SK-N-SH (cell line): Measurements from ENCODE around the gene LRP6. TPM values are rescaled to one million over a fixed set of nuclear protein-coding genes. Genes with fewer than 3 reads are reported as not detected.

Experiments used
- CTCF ChIA-PET: fragments of 300-600, 350-600 bp; formaldehyde crosslinking; extraction: SDS; loops from one replicate; lab custom pipeline; 2021; lab: Yijun Ruan, JAX
- POLR2A ChIA-PET: fragments of 350-600 bp; sonication (Branson Sonifier 250); formaldehyde crosslinking; extraction: SDS; loops from one replicate; lab custom pipeline; 2020; ENCODE audit warnings: antibody characterized with exemption, inconsistent platforms; lab: Yijun Ruan, JAX
- DNase-seq: peaks from one replicate; pipeline ENCODE4 v3.0.0; 2012
- H2AFZ ChIP-seq: fragments of 200-600 bp; sonication (generic); 2 replicates; pipeline ENCODE4 v1.8.1; 2016; ENCODE audit warnings: antibody characterized with exemption, mild to moderate bottlenecking, low read depth
- H3F3A ChIP-seq: fragments of 200-600 bp; sonication (generic); replicated peaks from 2 replicates; pipeline ENCODE3; 2016; ENCODE audit warnings: antibody characterized with exemption, mild to moderate bottlenecking; ENCODE audit not compliant: insufficient read depth
- H3K27ac ChIP-seq, 2 experiments: fragments of 200-500 bp in 1 of 2; fragments of 200-600 bp in 1 of 2; sonication (Bioruptor generic) in 1 of 2; sonication (generic), shearing (Covaris generic) in 1 of 2; 2 replicates each; pipeline versions ENCODE4 v1.5.1 to v1.6.1; 2014 to 2016; ENCODE audit warnings: low read depth in 2 of 2, inconsistent platforms in 1 of 2, low read length in 1 of 2, mild to moderate bottlenecking in 1 of 2, mixed read lengths in 1 of 2
- H3K27me3 ChIP-seq: fragments of 200-600 bp; sonication (generic), shearing (Covaris generic); 2 replicates; pipeline ENCODE4 v1.6.1; 2016; ENCODE audit warnings: mixed run types; ENCODE audit not compliant: insufficient read depth
- H3K36me3 ChIP-seq, 2 experiments: fragments of 200-500 bp in 1 of 2; fragments of 200-600 bp in 1 of 2; sonication (Bioruptor generic) in 1 of 2; sonication (generic) in 1 of 2; replicated peaks in 1 of 2; 2 replicates each; pipeline versions ENCODE3 to v1.5.1; 2014 to 2016; ENCODE audit warnings: low read length in 1 of 2, mild to moderate bottlenecking in 1 of 2; ENCODE audit not compliant: insufficient read depth in 2 of 2, control insufficient read depth in 1 of 2
- H3K4me1 ChIP-seq, 2 experiments: fragments of 200-500 bp in 1 of 2; fragments of 200-600 bp in 1 of 2; sonication (Bioruptor generic) in 1 of 2; sonication (generic), shearing (Covaris generic) in 1 of 2; 2 replicates each; pipeline versions ENCODE4 v1.5.1 to v1.6.1; 2014 to 2016; ENCODE audit warnings: low read depth in 1 of 2, low read length in 1 of 2, mixed run types in 1 of 2; ENCODE audit not compliant: insufficient read depth in 2 of 2, control insufficient read depth in 1 of 2
- H3K4me2 ChIP-seq: fragments of 200-600 bp; sonication (generic), shearing (Covaris generic); 2 replicates; pipeline ENCODE4 v1.6.1; 2017; ENCODE audit warnings: mixed run types
- H3K4me3 ChIP-seq, 2 experiments: fragments of 200-500 bp in 1 of 2; fragments of 200-600 bp in 1 of 2; sonication (Bioruptor generic) in 1 of 2; sonication (generic), shearing (Covaris generic) in 1 of 2; 2 replicates each; pipeline versions ENCODE4 v1.5.1 to v1.8.1; 2014 to 2016; ENCODE audit warnings: low read depth in 2 of 2, inconsistent platforms in 1 of 2, low read length in 1 of 2, mild to moderate bottlenecking in 1 of 2, mixed read lengths in 1 of 2, moderate library complexity in 1 of 2
- H3K79me2 ChIP-seq: fragments of 200-600 bp; sonication (generic); 2 replicates; pipeline ENCODE4 v1.8.1; 2017; ENCODE audit warnings: mild to moderate bottlenecking; ENCODE audit not compliant: insufficient read depth
- H3K9ac ChIP-seq: fragments of 200-600 bp; sonication (generic); 2 replicates; pipeline ENCODE4 v1.6.1; 2017; ENCODE audit warnings: mixed run types
- H3K9me2 ChIP-seq: fragments of 200-600 bp; sonication (generic); 2 replicates; pipeline ENCODE4 v1.6.1; 2017; ENCODE audit warnings: mixed run types
- H3K9me3 ChIP-seq: fragments of 200-600 bp; sonication (generic); 2 replicates; pipeline ENCODE4 v1.6.1; 2017; ENCODE audit warnings: mixed run types, mild to moderate bottlenecking, moderate library complexity
- H4K20me1 ChIP-seq: fragments of 200-600 bp; sonication (generic); 2 replicates; pipeline ENCODE4 v1.6.1; 2017; ENCODE audit warnings: mild to moderate bottlenecking, mixed run types; ENCODE audit not compliant: insufficient read depth
- ELF1 ChIP-seq: IDR thresholded peaks from 2 replicates; pipeline ENCODE4 v1.4.0; 2012
- EZH2phosphoT487 ChIP-seq: fragments of 200-600 bp; sonication (generic); IDR thresholded peaks from 2 replicates; pipeline ENCODE4 v1.6.1; 2017; ENCODE audit warnings: low read depth, mixed run types, mild to moderate bottlenecking, antibody characterized with exemption, moderate library complexity, borderline replicate concordance
- FOXJ3 ChIP-seq: sonication (generic); formaldehyde crosslinking; IDR thresholded peaks from 2 replicates; pipeline ENCODE4 v1.5.1; 2020; ENCODE audit warnings: mild to moderate bottlenecking, missing genetic modification reagents
- GABPA ChIP-seq: IDR thresholded peaks from 2 replicates; pipeline ENCODE4 v1.4.0; 2012; ENCODE audit warnings: low read depth, mild to moderate bottlenecking
- IRF3 ChIP-seq: fragments of 150-350 bp; IDR thresholded peaks from 2 replicates; pipeline ENCODE4 v1.6.1; 2016; ENCODE audit warnings: mild to moderate bottlenecking, low read depth, low read length
- JUND ChIP-seq: IDR thresholded peaks from 2 replicates; pipeline ENCODE4 v1.4.0; 2012
- MXI1 ChIP-seq: IDR thresholded peaks from 2 replicates; pipeline ENCODE4 v1.6.1; 2012; ENCODE audit warnings: mild to moderate bottlenecking, low read depth, low read length, improper control_type of control experiment
- POLR2AphosphoS5 ChIP-seq: IDR thresholded peaks from 2 replicates; pipeline ENCODE4 v1.6.1; 2012; ENCODE audit warnings: low read depth, low read length
- RCOR1 ChIP-seq: fragments of 150-350 bp; IDR thresholded peaks from 2 replicates; pipeline ENCODE4 v1.6.1; 2017; ENCODE audit warnings: antibody characterized with exemption, low read length
- TAF1 ChIP-seq: IDR thresholded peaks from 2 replicates; pipeline ENCODE4 v1.6.1; 2012; ENCODE audit warnings: low read depth, mild to moderate bottlenecking, low read length, moderate library complexity, borderline replicate concordance
- TEAD4 ChIP-seq: IDR thresholded peaks from 2 replicates; pipeline ENCODE4 v1.4.0; 2012; ENCODE audit warnings: mild to moderate bottlenecking, borderline replicate concordance; ENCODE audit not compliant: insufficient read depth
- USF2 ChIP-seq: fragments of 150-350 bp; IDR thresholded peaks from 2 replicates; pipeline ENCODE4 v1.6.1; 2017; ENCODE audit warnings: antibody characterized with exemption, low read length, low read depth, borderline replicate concordance
- WGBS: methylation state at CpG from one replicate; pipeline ENCODE4 v1.1.6; 2017; ENCODE audit warnings: low lambda C conversion rate; 5-methylcytosine and 5-hydroxymethylcytosine counted together
- polyA plus RNA-seq, 3 experiments: library from polyadenylated mRNA; depleted of rRNA; stranded (reverse); fragments of >200 nt; gene quantifications; 2 replicates each; pipeline ENCODE4 v1.2.3, GENCODE V29; 2012
- TF ChIP-seq, protein P1 (sequence below): IDR thresholded peaks from 2 replicates; pipeline ENCODE4 v1.4.0; 2012; ENCODE audit warnings: low read depth, borderline replicate concordance
- TF ChIP-seq, protein P2 (sequence below): IDR thresholded peaks from 2 replicates; pipeline ENCODE4 v1.6.1; 2012; ENCODE audit warnings: mild to moderate bottlenecking, low read depth, low read length, moderate library complexity

LRP6 gene
- polyA plus RNA-seq, 1 of the 3 experiments (the other 2 are of a cell fraction) = 13.7 TPM

- Histone ChIP-seq H3K27me3 (no peaks in the 10 kb centered on the region), H3K9ac (no peak overlapping the region), H3K79me2 (peaks cover 98% of the 10 kb centered on the region), H3K4me3 (no peak overlapping the region), H3K9me2 (no peaks in the 10 kb centered on the region), H3F3A (peaks cover 11% of the 10 kb centered on the region), H4K20me1 (peaks cover 4% of the 10 kb centered on the region), H3K36me3 (peaks cover 5 to 17% of the 10 kb centered on the region in 2 experiments), H2AFZ (no peak overlapping the region), H3K4me2 (no peak overlapping the region), H3K9me3 (no peaks in the 10 kb centered on the region), H3K4me1 (peaks cover 0 to 17% of the 10 kb centered on the region in 2 experiments; a peak in 2 of 4 replicates), H3K27ac (peak overlapping the region; percentile 27 to 34; a peak in 2 of 4 replicates)
- no peak for TF ChIP-seq ELF1
- no peak for TF ChIP-seq MXI1
- TF ChIP-seq JUND = no peak
- TF ChIP-seq, protein P1, sequence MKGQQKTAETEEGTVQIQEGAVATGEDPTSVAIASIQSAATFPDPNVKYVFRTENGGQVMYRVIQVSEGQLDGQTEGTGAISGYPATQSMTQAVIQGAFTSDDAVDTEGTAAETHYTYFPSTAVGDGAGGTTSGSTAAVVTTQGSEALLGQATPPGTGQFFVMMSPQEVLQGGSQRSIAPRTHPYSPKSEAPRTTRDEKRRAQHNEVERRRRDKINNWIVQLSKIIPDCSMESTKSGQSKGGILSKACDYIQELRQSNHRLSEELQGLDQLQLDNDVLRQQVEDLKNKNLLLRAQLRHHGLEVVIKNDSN = no peak
- TF ChIP-seq POLR2AphosphoS5 = no peak
- TF ChIP-seq FOXJ3 (CRISPR knock-in tag) = no peak
- no peak for TF ChIP-seq USF2
- TF ChIP-seq TAF1 = no peak
- TF ChIP-seq, protein P2, sequence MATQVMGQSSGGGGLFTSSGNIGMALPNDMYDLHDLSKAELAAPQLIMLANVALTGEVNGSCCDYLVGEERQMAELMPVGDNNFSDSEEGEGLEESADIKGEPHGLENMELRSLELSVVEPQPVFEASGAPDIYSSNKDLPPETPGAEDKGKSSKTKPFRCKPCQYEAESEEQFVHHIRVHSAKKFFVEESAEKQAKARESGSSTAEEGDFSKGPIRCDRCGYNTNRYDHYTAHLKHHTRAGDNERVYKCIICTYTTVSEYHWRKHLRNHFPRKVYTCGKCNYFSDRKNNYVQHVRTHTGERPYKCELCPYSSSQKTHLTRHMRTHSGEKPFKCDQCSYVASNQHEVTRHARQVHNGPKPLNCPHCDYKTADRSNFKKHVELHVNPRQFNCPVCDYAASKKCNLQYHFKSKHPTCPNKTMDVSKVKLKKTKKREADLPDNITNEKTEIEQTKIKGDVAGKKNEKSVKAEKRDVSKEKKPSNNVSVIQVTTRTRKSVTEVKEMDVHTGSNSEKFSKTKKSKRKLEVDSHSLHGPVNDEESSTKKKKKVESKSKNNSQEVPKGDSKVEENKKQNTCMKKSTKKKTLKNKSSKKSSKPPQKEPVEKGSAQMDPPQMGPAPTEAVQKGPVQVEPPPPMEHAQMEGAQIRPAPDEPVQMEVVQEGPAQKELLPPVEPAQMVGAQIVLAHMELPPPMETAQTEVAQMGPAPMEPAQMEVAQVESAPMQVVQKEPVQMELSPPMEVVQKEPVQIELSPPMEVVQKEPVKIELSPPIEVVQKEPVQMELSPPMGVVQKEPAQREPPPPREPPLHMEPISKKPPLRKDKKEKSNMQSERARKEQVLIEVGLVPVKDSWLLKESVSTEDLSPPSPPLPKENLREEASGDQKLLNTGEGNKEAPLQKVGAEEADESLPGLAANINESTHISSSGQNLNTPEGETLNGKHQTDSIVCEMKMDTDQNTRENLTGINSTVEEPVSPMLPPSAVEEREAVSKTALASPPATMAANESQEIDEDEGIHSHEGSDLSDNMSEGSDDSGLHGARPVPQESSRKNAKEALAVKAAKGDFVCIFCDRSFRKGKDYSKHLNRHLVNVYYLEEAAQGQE = no peak
- no peak for TF ChIP-seq TEAD4
- no peak for TF ChIP-seq EZH2phosphoT487
- no peak for TF ChIP-seq GABPA
- TF ChIP-seq IRF3 = no peak
- no peak for TF ChIP-seq RCOR1
- ChIA-PET CTCF (interaction anchor here (0.9 to 4.2 kb wide), 4 partner anchors 9 to 87 kb away, joined by 3 to 12 read pairs (median 6); partner anchors contain the start of gene LRP6), POLR2A (no interaction called here)
- DNase-seq = peak; percentile 18
- 73% methylated on average over 5 of the region's 5 CpGs for WGBS
These were observed 26.0 kb downstream of the LRP6 start for GRCh38 chr12:12240662-12241340.
